NT2/D1 (cell line): ENCODE measurements around the gene PANK2.

Experiments used
- YY1 ChIP-seq: IDR thresholded peaks from 2 replicates; pipeline ENCODE4 v1.6.1; 2011; ENCODE audit not compliant: insufficient read length, insufficient read depth
- ZNF274 ChIP-seq: IDR thresholded peaks from 2 replicates; pipeline ENCODE4 v1.6.1; 2011; ENCODE audit warnings: mild to moderate bottlenecking, low read depth, low read length

- TF ChIP-seq YY1 (no peak), ZNF274 (no peak)
Measured at GRCh38 chr20:3973705-3974104, 84.5 kb downstream of the PANK2 start.
